Liver (tissue), 9 donors: Measurements from ENCODE around the gene MISP. TPM values are rescaled to one million over a fixed set of nuclear protein-coding genes. Genes with fewer than 3 reads are reported as not detected.

Source experiments
- DNase-seq: peaks from one replicate; pipeline ENCODE4 v3.0.0-alpha.2; 2017; ENCODE audit warnings: low spot score
- H3K27ac ChIP-seq, 2 donors: one replicate each; pipeline ENCODE4 v1.7.0; 2013; ENCODE audit warnings: inconsistent platforms in 2 of 2, low read length in 2 of 2, control low read depth in 1 of 2, low read depth in 1 of 2, mild to moderate bottlenecking in 1 of 2
- H3K27me3 ChIP-seq, 4 donors: one replicate each; pipeline versions ENCODE4 v1.6.1 to v1.7.0; 2013; ENCODE audit warnings: low read length in 3 of 4, inconsistent platforms in 1 of 4, mild to moderate bottlenecking in 1 of 4, moderate library complexity in 1 of 4; ENCODE audit not compliant: control insufficient read depth in 4 of 4, insufficient read depth in 4 of 4
- H3K36me3 ChIP-seq, 4 donors: one replicate each; pipeline versions ENCODE4 v1.6.1 to v1.7.0; 2013; ENCODE audit warnings: low read length in 3 of 4, mild to moderate bottlenecking in 3 of 4, low read depth in 1 of 4, moderate library complexity in 1 of 4; ENCODE audit not compliant: control insufficient read depth in 4 of 4, insufficient read depth in 3 of 4
- H3K4me1 ChIP-seq, 4 donors: one replicate each; pipeline versions ENCODE4 v1.6.1 to v1.7.0; 2013; ENCODE audit warnings: low read length in 3 of 4, mild to moderate bottlenecking in 3 of 4, moderate library complexity in 1 of 4; ENCODE audit not compliant: control insufficient read depth in 4 of 4, insufficient read depth in 4 of 4
- H3K4me3 ChIP-seq, 3 donors: one replicate each; pipeline versions ENCODE4 v1.6.1 to v1.7.0; 2013; ENCODE audit warnings: low read length in 3 of 3, control low read depth in 1 of 3, low read depth in 1 of 3, mild to moderate bottlenecking in 1 of 3
- H3K9ac ChIP-seq, 2 donors: one replicate each; pipeline ENCODE4 v1.7.0; 2013; ENCODE audit warnings: low read length in 2 of 2, mild to moderate bottlenecking in 2 of 2, moderate library complexity in 2 of 2, control low read depth in 1 of 2, low read depth in 1 of 2
- H3K9me3 ChIP-seq, 4 donors: one replicate each; pipeline versions ENCODE4 v1.6.1 to v1.7.0; 2013; ENCODE audit warnings: low read length in 3 of 4; ENCODE audit not compliant: control insufficient read depth in 4 of 4
- CTCF ChIP-seq: fragments of 150-350 bp; IDR thresholded peaks from 2 replicates; pipeline ENCODE4 v1.5.1; 2017; ENCODE audit warnings: improper control_type of control experiment, low read depth, low read length; ENCODE audit not compliant: missing input control
- EGR1 ChIP-seq, 2 donors: IDR thresholded peaks; 2 replicates each; pipeline ENCODE4 v1.6.1; 2016 to 2018; ENCODE audit warnings: antibody characterized with exemption in 2 of 2, low read depth in 2 of 2
- FOXA1 ChIP-seq: IDR thresholded peaks from 2 replicates; pipeline ENCODE4 v1.6.1; 2016; ENCODE audit warnings: antibody characterized with exemption
- FOXA2 ChIP-seq: IDR thresholded peaks from 2 replicates; pipeline ENCODE4 v1.6.1; 2016; ENCODE audit warnings: antibody characterized with exemption
- GABPA ChIP-seq, 2 donors: IDR thresholded peaks in 1 of 2; conservative IDR thresholded peaks in 1 of 2; 2 replicates each; pipeline ENCODE4 v1.6.1; 2016; ENCODE audit warnings: antibody characterized with exemption in 2 of 2, mild to moderate bottlenecking in 1 of 2, moderate library complexity in 1 of 2
- HNF4G ChIP-seq: IDR thresholded peaks from 2 replicates; pipeline ENCODE4 v1.6.1; 2016; ENCODE audit warnings: antibody characterized with exemption
- JUND ChIP-seq, 2 donors: IDR thresholded peaks; 2 replicates each; pipeline ENCODE4 v1.6.1; 2016; ENCODE audit warnings: antibody characterized with exemption in 2 of 2
- NR2F2 ChIP-seq: IDR thresholded peaks from 2 replicates; pipeline ENCODE4 v1.6.1; 2016; ENCODE audit warnings: antibody characterized with exemption
- RAD21 ChIP-seq, 2 donors: IDR thresholded peaks; 2 replicates each; pipeline ENCODE4 v1.6.1; 2016; ENCODE audit warnings: antibody characterized with exemption in 2 of 2, mild to moderate bottlenecking in 2 of 2
- REST ChIP-seq: IDR thresholded peaks from 2 replicates; pipeline ENCODE4 v1.6.1; 2016; ENCODE audit warnings: antibody characterized with exemption, mild to moderate bottlenecking
- RXRA ChIP-seq, 2 donors: IDR thresholded peaks; 2 replicates each; pipeline ENCODE4 v1.6.1; 2017 to 2018; ENCODE audit warnings: antibody characterized with exemption in 2 of 2, mild to moderate bottlenecking in 1 of 2
- SP1 ChIP-seq: IDR thresholded peaks from 2 replicates; pipeline ENCODE4 v1.6.1; 2018; ENCODE audit warnings: antibody characterized with exemption, mild to moderate bottlenecking
- TAF1 ChIP-seq: conservative IDR thresholded peaks from 2 replicates; pipeline ENCODE4 v1.6.1; 2016; ENCODE audit warnings: antibody characterized with exemption, mild to moderate bottlenecking
- YY1 ChIP-seq: IDR thresholded peaks from 2 replicates; pipeline ENCODE4 v1.6.1; 2016; ENCODE audit warnings: antibody characterized with exemption, mild to moderate bottlenecking
- ZBTB33 ChIP-seq: IDR thresholded peaks from 2 replicates; pipeline ENCODE4 v1.6.1; 2016; ENCODE audit warnings: antibody characterized with exemption
- WGBS: extraction: QIAGEN DNeasy Blood & Tissue Kit; methylation state at CpG from one replicate; pipeline ENCODE4 v1.1.7; 2013; 5-methylcytosine and 5-hydroxymethylcytosine counted together
- polyA plus RNA-seq, 2 donors: library from polyadenylated mRNA; stranded (reverse) in 1 of 2; unstranded in 1 of 2; fragments of 200-250 nt in 1 of 2; fragments of >200 nt in 1 of 2; fragmentation: Nextera tagmentation in 1 of 2; extraction: Ambion mirVana in 1 of 2; gene quantifications; one replicate each; pipeline versions ENCODE4 v1.2.1 to v1.2.3, GENCODE V29; 2013 to 2015
- total RNA-seq, 2 donors: library from RNA; depleted of rRNA; stranded (reverse); fragments of >200 nt; gene quantifications; one replicate each; pipeline ENCODE4 v1.2.3, GENCODE V29; 2014
- TF ChIP-seq, protein P1 (sequence below): IDR thresholded peaks from 2 replicates; pipeline ENCODE4 v1.6.1; 2016; ENCODE audit warnings: antibody characterized with exemption
- TF ChIP-seq, protein P2 (sequence below): IDR thresholded peaks from 2 replicates; pipeline ENCODE4 v1.6.1; 2016; ENCODE audit warnings: antibody characterized with exemption
- donor health status: healthy.
- donor health status: healthy.
- donor health status: healthy.
- donor health status: healthy.
- donor health status: healthy.

Gene MISP
- total and polyA plus RNA-seq, 4 donors, result 0.05 to 0.08 TPM; not detected in 2

DNA sequence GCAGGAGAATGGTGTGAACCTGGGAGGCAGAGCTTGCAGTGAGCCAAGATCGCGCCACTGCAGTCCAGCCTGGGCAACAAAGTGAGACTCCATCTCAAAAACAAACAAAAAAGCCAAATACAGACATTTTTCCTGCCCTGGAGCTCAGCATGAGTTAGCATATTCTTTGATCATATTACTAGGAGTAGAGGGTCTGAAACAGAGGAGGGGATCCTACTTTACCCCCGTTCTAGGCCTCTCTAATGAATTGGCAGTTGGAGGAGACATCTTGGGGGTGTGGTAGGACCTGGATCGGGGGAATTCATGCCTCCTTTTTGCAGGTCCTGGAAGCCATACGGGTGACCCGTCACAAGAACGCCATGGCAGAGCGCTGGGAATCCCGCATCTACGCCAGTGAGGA lies 12.3 kb downstream of the MISP start (continued):
- TF ChIP-seq REST, result no peak

GRCh38 chr19:763869-764268 lies 13.0 kb downstream of the MISP start:
- Histone ChIP-seq H3K27me3 (no peaks in the 10 kb centered on the region), H3K9me3 (no peaks in the 10 kb centered on the region), H3K4me1 (no peaks in the 10 kb centered on the region), H3K36me3 (no peaks in the 10 kb centered on the region), H3K9ac (no peak overlapping the region), H3K4me3 (no peak overlapping the region), H3K27ac (no peak overlapping the region)
- 98% methylated on average over 6 of the region's 6 CpGs for WGBS
- DNase-seq, result no peak
- TF ChIP-seq TAF1, result no peak
- TF ChIP-seq ZBTB33, result no peak
- TF ChIP-seq RAD21 (IDR thresholded peaks at IDR 0.05), result no peak
- TF ChIP-seq CTCF, result no peak
- no peak for TF ChIP-seq FOXA1
- TF ChIP-seq RXRA (IDR thresholded peaks at IDR 0.05), result no peak
- no peak for TF ChIP-seq SP1
- TF ChIP-seq REST, result no peak
- TF ChIP-seq JUND (IDR thresholded peaks at IDR 0.05), result no peak
- no peak for TF ChIP-seq YY1
- TF ChIP-seq FOXA2, result no peak
- TF ChIP-seq HNF4G, result no peak
- TF ChIP-seq, protein P1, sequence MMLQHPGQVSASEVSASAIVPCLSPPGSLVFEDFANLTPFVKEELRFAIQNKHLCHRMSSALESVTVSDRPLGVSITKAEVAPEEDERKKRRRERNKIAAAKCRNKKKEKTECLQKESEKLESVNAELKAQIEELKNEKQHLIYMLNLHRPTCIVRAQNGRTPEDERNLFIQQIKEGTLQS, result no peak
- TF ChIP-seq, protein P2, sequence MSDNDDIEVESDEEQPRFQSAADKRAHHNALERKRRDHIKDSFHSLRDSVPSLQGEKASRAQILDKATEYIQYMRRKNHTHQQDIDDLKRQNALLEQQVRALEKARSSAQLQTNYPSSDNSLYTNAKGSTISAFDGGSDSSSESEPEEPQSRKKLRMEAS, result no peak
- TF ChIP-seq GABPA (IDR thresholded peaks at IDR 0.05 in 1 of 2, conservative IDR thresholded peaks at IDR 0.05 in 1 of 2), result no peak
- no peak for TF ChIP-seq EGR1 (IDR thresholded peaks at IDR 0.05; ENCODE audit: low read depth in 2 of 2)
- TF ChIP-seq NR2F2, result no peak
